Endothelial cell of umbilical vein (primary cell): ENCODE results near the gene TFDP3. TPM values are rescaled to one million over a fixed set of nuclear protein-coding genes. Genes with fewer than 3 reads are reported as not detected.

Source experiments
- BruUV-seq: library from RNA; stranded (reverse); fragments of 400-500 nt; replicated peaks from 2 replicates; lab custom pipeline; 2021; lab: Mats Ljungman, UMichigan
- CTCF ChIA-PET: fragments of 300-600, 350-600 bp; sonication (Branson Sonifier 250); formaldehyde crosslinking; loops from one replicate; lab custom pipeline; 2021; ENCODE audit warnings: antibody characterized with exemption, inconsistent platforms; lab: Charles Lee
- POLR2A ChIA-PET: fragments of 300-600, 350-600 bp; sonication (Branson Sonifier 250); formaldehyde crosslinking; loops from one replicate; lab custom pipeline; 2021; ENCODE audit warnings: antibody characterized with exemption, inconsistent platforms; lab: Charles Lee
- DNase-seq: peaks from one replicate; pipeline ENCODE4 v3.0.0-alpha.2; 2011; ENCODE audit warnings: low read depth, low spot score
- FAIRE-seq: peaks from 2 replicates; lab custom pipeline; 2011; peaks lifted over from hg19 to GRCh38; lab: Jason Lieb, UNC
- H2AFZ ChIP-seq: 2 replicates; pipeline ENCODE4 v1.6.0; 2012; ENCODE audit warnings: low read depth, low read length, control low read depth, inconsistent platforms
- H3K27ac ChIP-seq: 2 replicates; pipeline ENCODE4 v1.5.1; 2011; ENCODE audit warnings: low read depth, mild to moderate bottlenecking, control low read depth, low read length, moderate library complexity; ENCODE audit not compliant: insufficient read depth
- H3K27me3 ChIP-seq, 2 experiments: 2 replicates each; pipeline versions ENCODE4 v1.6.0 to v1.6.1; 2011; ENCODE audit warnings: low read length in 2 of 2, mixed read lengths in 1 of 2; ENCODE audit not compliant: control insufficient read depth in 2 of 2, insufficient read depth in 2 of 2
- H3K36me3 ChIP-seq, 2 experiments: 2 replicates in 1 of 2; 3 replicates in 1 of 2; pipeline ENCODE4 v1.5.1; 2011; ENCODE audit warnings: low read length in 2 of 2, mild to moderate bottlenecking in 1 of 2, moderate library complexity in 1 of 2; ENCODE audit not compliant: control insufficient read depth in 2 of 2, insufficient read depth in 2 of 2; ENCODE audit errors: extremely low read depth in 1 of 2
- H3K4me1 ChIP-seq: 3 replicates; pipeline ENCODE4 v1.5.1; 2011; ENCODE audit warnings: mild to moderate bottlenecking, low read length; ENCODE audit not compliant: control insufficient read depth, insufficient read depth; ENCODE audit errors: extremely low read depth
- H3K4me2 ChIP-seq: 2 replicates; pipeline ENCODE4 v1.6.1; 2011; ENCODE audit warnings: low read length, control low read depth, mixed read lengths; ENCODE audit not compliant: insufficient read depth
- H3K4me3 ChIP-seq, 3 experiments: fragments of 200-600 bp in 1 of 3; sonication (generic), shearing (Covaris generic) in 1 of 3; replicated peaks in 1 of 3; 2 replicates each; pipeline ENCODE4 v1.5.1; 2011 to 2016; ENCODE audit warnings: control low read depth in 3 of 3, low read length in 3 of 3, mild to moderate bottlenecking in 2 of 3, inconsistent platforms in 1 of 3, low read depth in 1 of 3, moderate library complexity in 1 of 3; ENCODE audit not compliant: insufficient read depth in 1 of 3
- H3K79me2 ChIP-seq: 2 replicates; pipeline ENCODE4 v1.6.0; 2012; ENCODE audit warnings: low read length, inconsistent platforms; ENCODE audit not compliant: control insufficient read depth, insufficient read depth
- H3K9ac ChIP-seq: replicated peaks from 2 replicates; pipeline ENCODE3; 2011; ENCODE audit warnings: low read length, control low read depth; ENCODE audit not compliant: insufficient read depth; ENCODE audit errors: extremely low read depth
- H3K9me1 ChIP-seq: replicated peaks from 3 replicates; pipeline ENCODE4 v1.6.0; 2011; ENCODE audit warnings: mild to moderate bottlenecking, low read length; ENCODE audit not compliant: control insufficient read depth, insufficient read depth; ENCODE audit errors: extremely low read depth
- H3K9me3 ChIP-seq: replicated peaks from 2 replicates; pipeline ENCODE4 v1.5.1; 2012; ENCODE audit warnings: low read length, inconsistent platforms; ENCODE audit not compliant: control insufficient read depth, insufficient read depth
- H4K20me1 ChIP-seq: replicated peaks from 2 replicates; pipeline ENCODE3; 2011; ENCODE audit warnings: mild to moderate bottlenecking, low read length; ENCODE audit not compliant: control insufficient read depth, insufficient read depth; ENCODE audit errors: extremely low read depth
- EZH2 ChIP-seq: IDR thresholded peaks from 2 replicates; pipeline ENCODE4 v1.6.1; 2012; ENCODE audit warnings: borderline replicate concordance, low read depth, mild to moderate bottlenecking, moderate library complexity, low read length, inconsistent platforms; ENCODE audit not compliant: severe bottlenecking
- FOS ChIP-seq: IDR thresholded peaks from 2 replicates; pipeline ENCODE4 v1.6.1; 2011; ENCODE audit warnings: mild to moderate bottlenecking, low read length, moderate library complexity, borderline replicate concordance; ENCODE audit not compliant: insufficient read depth
- GATA2 ChIP-seq: IDR thresholded peaks from 2 replicates; pipeline ENCODE4 v1.7.0; 2011; ENCODE audit warnings: low read depth, mild to moderate bottlenecking, moderate library complexity, mixed read lengths, low read length; ENCODE audit not compliant: insufficient read length, insufficient read depth
- JUN ChIP-seq: IDR thresholded peaks from 2 replicates; pipeline ENCODE4 v1.6.1; 2011; ENCODE audit warnings: borderline replicate concordance, low read depth; ENCODE audit not compliant: insufficient read length, insufficient read depth
- MYC ChIP-seq: IDR thresholded peaks from one replicate; pipeline ENCODE4 v1.6.1; 2011; ENCODE audit warnings: mild to moderate bottlenecking, low read depth, low read length
- POLR2A ChIP-seq: IDR thresholded peaks from 2 replicates; pipeline ENCODE4 v1.6.1; 2012; ENCODE audit warnings: low read depth, mild to moderate bottlenecking, control low read depth, low read length
- POLR2AphosphoS5 ChIP-seq: IDR thresholded peaks from 2 replicates; pipeline ENCODE4 v1.6.1; 2012; ENCODE audit warnings: low read depth, mild to moderate bottlenecking, control low read depth, low read length, moderate library complexity; ENCODE audit not compliant: insufficient read depth
- dilution Hi-C: fragments of 300-500 bp; cut with MboI; formaldehyde crosslinking; loops from one replicate; pipeline ENCODE4 v1.15.0; 2019; ENCODE audit warnings: low sequenced_read_pairs; ENCODE audit not compliant: extremely low pct_ligation_motif_present
- intact Hi-C: fragments of 100-400 bp; cut with micrococcal nuclease; formaldehyde crosslinking; loops from one replicate; pipeline ENCODE4 v1.10.0; 2022
- polyA plus RNA-seq, 4 experiments: library from polyadenylated mRNA; depleted of rRNA in 3 of 4; stranded (reverse) in 3 of 4; unstranded in 1 of 4; fragments of >200 nt; gene quantifications; 2 replicates each; pipeline versions ENCODE4 v1.2.1 to v1.2.3, GENCODE V29; 2011 to 2012; ENCODE audit warnings: missing spikeins in 1 of 4
- total RNA-seq: library from RNA; stranded (reverse); gene quantifications from 2 replicates; pipeline ENCODE4 v1.2.3, GENCODE V29; 2021
- TF ChIP-seq, protein P1 (sequence below), 2 donors: IDR thresholded peaks; 1 replicate in 1 of 2; 2 replicates in 1 of 2; pipeline ENCODE4 v1.5.1; 2011; ENCODE audit warnings: low read length in 2 of 2, mild to moderate bottlenecking in 2 of 2, moderate library complexity in 2 of 2, control low read depth in 1 of 2, inconsistent platforms in 1 of 2, low read depth in 1 of 2; ENCODE audit not compliant: insufficient read depth in 1 of 2; ENCODE audit errors: extremely low read depth in 1 of 2
- TF ChIP-seq, protein P2 (sequence below): IDR thresholded peaks from 2 replicates; pipeline ENCODE4 v1.6.1; 2011; ENCODE audit not compliant: insufficient read depth, insufficient read length

Gene TFDP3
- total and polyA plus RNA-seq, 2 donors (not counting 3 experiments of a cell fraction or from before 2014, with no cell fraction given) = not detected

DNA sequence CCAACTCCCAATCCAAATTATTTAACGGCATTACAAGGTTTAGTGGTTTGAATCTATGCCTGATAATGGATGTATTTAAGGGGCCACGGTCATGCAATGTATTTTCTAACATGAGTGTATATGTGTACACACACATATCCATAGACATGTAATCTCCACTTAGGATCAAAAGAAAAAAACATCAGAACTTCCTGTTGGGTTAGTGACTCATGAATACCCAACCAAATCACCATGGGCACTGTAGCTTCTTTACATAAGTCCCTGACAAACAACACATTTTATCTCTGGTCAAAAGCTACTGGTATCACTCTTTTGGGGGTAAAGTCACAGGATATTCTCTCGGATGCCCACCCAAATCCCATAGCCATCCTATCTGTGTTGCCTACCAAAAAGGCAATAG, 36.5 kb upstream of the TFDP3 start:
- H3K27ac ChIP-seq = no peak overlapping the region
- CTCF ChIA-PET = no interaction called here

DNA sequence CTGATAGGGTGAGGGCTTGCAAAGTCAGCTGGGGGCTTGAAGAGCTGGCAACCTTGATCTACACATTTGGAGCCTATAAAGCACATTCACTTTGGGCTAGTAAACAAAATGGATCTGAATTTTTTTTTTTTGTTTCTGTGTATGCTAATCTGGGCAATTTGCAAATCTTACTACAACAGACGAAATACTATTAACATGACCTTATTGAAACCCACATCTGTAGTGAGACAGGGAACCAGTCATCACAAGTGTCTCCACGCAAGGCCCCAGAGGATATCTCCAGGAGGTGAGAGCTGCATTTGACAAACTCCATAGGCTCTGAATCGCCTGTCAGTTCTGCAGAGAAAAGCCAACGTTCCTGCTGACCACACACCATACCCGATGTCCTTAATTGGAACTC, 33.0 kb upstream of the TFDP3 start:
- Histone ChIP-seq H2AFZ (no peak overlapping the region), H3K36me3 (no peaks in the 10 kb centered on the region), H3K79me2 (no peaks in the 10 kb centered on the region), H3K4me3 (no peak overlapping the region), H3K9ac (no peak overlapping the region), H3K9me1 (no peaks in the 10 kb centered on the region), H3K27ac (no peak overlapping the region), H3K4me1 (no peaks in the 10 kb centered on the region), H3K9me3 (no peaks in the 10 kb centered on the region), H4K20me1 (no peaks in the 10 kb centered on the region), H3K27me3 (no peaks in the 10 kb centered on the region), H3K4me2 (no peak overlapping the region)
- BruUV-seq = no TSS peak
- intact Hi-C loops (no loop called here), dilution Hi-C loops (no loop called here)
- ChIA-PET POLR2A (no interaction called here), CTCF (no interaction called here)
- TF ChIP-seq MYC (no peak), POLR2A (no peak), GATA2 (no peak), JUN (no peak), EZH2 (no peak), FOS (no peak), POLR2AphosphoS5 (no peak)
- TF ChIP-seq, protein P1, sequence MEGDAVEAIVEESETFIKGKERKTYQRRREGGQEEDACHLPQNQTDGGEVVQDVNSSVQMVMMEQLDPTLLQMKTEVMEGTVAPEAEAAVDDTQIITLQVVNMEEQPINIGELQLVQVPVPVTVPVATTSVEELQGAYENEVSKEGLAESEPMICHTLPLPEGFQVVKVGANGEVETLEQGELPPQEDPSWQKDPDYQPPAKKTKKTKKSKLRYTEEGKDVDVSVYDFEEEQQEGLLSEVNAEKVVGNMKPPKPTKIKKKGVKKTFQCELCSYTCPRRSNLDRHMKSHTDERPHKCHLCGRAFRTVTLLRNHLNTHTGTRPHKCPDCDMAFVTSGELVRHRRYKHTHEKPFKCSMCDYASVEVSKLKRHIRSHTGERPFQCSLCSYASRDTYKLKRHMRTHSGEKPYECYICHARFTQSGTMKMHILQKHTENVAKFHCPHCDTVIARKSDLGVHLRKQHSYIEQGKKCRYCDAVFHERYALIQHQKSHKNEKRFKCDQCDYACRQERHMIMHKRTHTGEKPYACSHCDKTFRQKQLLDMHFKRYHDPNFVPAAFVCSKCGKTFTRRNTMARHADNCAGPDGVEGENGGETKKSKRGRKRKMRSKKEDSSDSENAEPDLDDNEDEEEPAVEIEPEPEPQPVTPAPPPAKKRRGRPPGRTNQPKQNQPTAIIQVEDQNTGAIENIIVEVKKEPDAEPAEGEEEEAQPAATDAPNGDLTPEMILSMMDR (IDR thresholded peaks at IDR 0.05; ENCODE audit: extremely low read depth in 1 of 2, insufficient read depth in 1 of 2, low read depth in 1 of 2, low read length in 2 of 2) = no peak
- TF ChIP-seq, protein P2, sequence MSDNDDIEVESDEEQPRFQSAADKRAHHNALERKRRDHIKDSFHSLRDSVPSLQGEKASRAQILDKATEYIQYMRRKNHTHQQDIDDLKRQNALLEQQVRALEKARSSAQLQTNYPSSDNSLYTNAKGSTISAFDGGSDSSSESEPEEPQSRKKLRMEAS = no peak
- FAIRE-seq (no peak), DNase-seq (no peak)

More for the DNA sequence above, 36.5 kb upstream of the TFDP3 start:
- POLR2A ChIA-PET = no interaction called here
- FAIRE-seq (no peak), DNase-seq (no peak)
- no peak overlapping the region for H3K4me2 ChIP-seq
- no TSS peak for BruUV-seq
- H3K9me1 ChIP-seq = no peaks in the 10 kb centered on the region
- H3K36me3 ChIP-seq = no peaks in the 10 kb centered on the region
- H3K79me2 ChIP-seq = no peaks in the 10 kb centered on the region
- H4K20me1 ChIP-seq = no peaks in the 10 kb centered on the region
- TF ChIP-seq GATA2 (no peak), MYC (no peak), EZH2 (no peak)
- TF ChIP-seq, protein P1 (IDR thresholded peaks at IDR 0.05; ENCODE audit: extremely low read depth in 1 of 2, insufficient read depth in 1 of 2, low read depth in 1 of 2, low read length in 2 of 2) = no peak
- TF ChIP-seq, protein P2 = no peak
- H3K4me3 ChIP-seq = no peak overlapping the region
- H3K9ac ChIP-seq = no peak overlapping the region
- H3K27me3 ChIP-seq = no peaks in the 10 kb centered on the region
- H2AFZ ChIP-seq = no peak overlapping the region
- H3K9me3 ChIP-seq = no peaks in the 10 kb centered on the region
- intact Hi-C loops = no loop called here
- dilution Hi-C loops = no loop called here
- H3K4me1 ChIP-seq = no peaks in the 10 kb centered on the region
